Gastrocnemius medialis (tissue), 4 donors: ENCODE data around the gene RAB39A. TPM values are rescaled to one million over a fixed set of nuclear protein-coding genes. Genes with fewer than 3 reads are reported as not detected.

ENCODE experiments used
- ATAC-seq, 2 donors: fragments of 150-250 bp; one replicate each; pipeline ENCODE4 v1.9.1; 2016
- DNase-seq, 2 donors: peaks; one replicate each; pipeline ENCODE4 v3.0.0-alpha.2; 2019
- H3K27ac ChIP-seq, 4 donors: fragments of 200-600 bp; sonication (generic); 1 replicate in 1 of 4; 2 replicates in 3 of 4; pipeline ENCODE4 v1.5.1; 2016 to 2018; ENCODE audit warnings: mild to moderate bottlenecking in 2 of 4, moderate library complexity in 1 of 4
- H3K27me3 ChIP-seq, 3 donors: fragments of 200-600 bp; sonication (generic) in 2 of 3; 1 replicate in 1 of 3; 2 replicates in 2 of 3; pipeline versions ENCODE4 v1.5.1 to v1.6.0; 2016 to 2019; ENCODE audit warnings: mild to moderate bottlenecking in 1 of 3, moderate library complexity in 1 of 3
- H3K36me3 ChIP-seq, 2 donors: fragments of 200-600 bp; sonication (generic) in 1 of 2; one replicate each; pipeline ENCODE4 v1.5.1; 2017 to 2018
- H3K4me1 ChIP-seq, 2 donors: fragments of 200-600 bp; sonication (generic) in 1 of 2; one replicate each; pipeline ENCODE4 v1.5.1; 2016 to 2017; ENCODE audit warnings: mild to moderate bottlenecking in 2 of 2
- H3K4me3 ChIP-seq, 4 donors: fragments of 200-600 bp; sonication (generic) in 3 of 4; 1 replicate in 1 of 4; 2 replicates in 3 of 4; pipeline ENCODE4 v1.5.1; 2016 to 2019; ENCODE audit warnings: mild to moderate bottlenecking in 2 of 4
- H3K9me3 ChIP-seq, 3 donors: fragments of 200-600 bp; sonication (generic) in 2 of 3; 1 replicate in 1 of 3; 2 replicates in 2 of 3; pipeline ENCODE4 v1.5.1; 2016 to 2019
- POLR2A ChIP-seq, 2 donors: fragments of 450-650 bp; IDR thresholded peaks; one replicate each; pipeline ENCODE4 v1.6.1; 2017; ENCODE audit warnings: antibody characterized with exemption in 2 of 2, mild to moderate bottlenecking in 2 of 2, moderate library complexity in 2 of 2
- in situ Hi-C, 4 donors: fragments of 200-750 bp; cut with MboI; loops; one replicate each; pipeline versions ENCODE4 v1.15.0 to v1.8.0; 2017; ENCODE audit warnings: low sequenced_read_pairs in 4 of 4
- intact Hi-C: fragments of 100-400 bp; cut with DNase I; formaldehyde crosslinking; loops from one replicate; pipeline ENCODE4 v1.15.1; 2023; ENCODE audit warnings: low total_unique reads
- total RNA-seq, 4 donors: library from RNA; depleted of rRNA; stranded (reverse); fragments of >200 nt; gene quantifications; one replicate each; pipeline versions ENCODE4 v1.1.0 to v1.2.3, GENCODE V29; 2016
- TF ChIP-seq, protein P1 (sequence below), 5 experiments: fragments of 450-650 bp in 3 of 5; fragments of 200-600 bp in 2 of 5; sonication (generic) in 2 of 5; IDR thresholded peaks in 4 of 5; conservative IDR thresholded peaks in 1 of 5; 1 replicate in 4 of 5; 2 replicates in 1 of 5; pipeline ENCODE4 v1.5.1; 2016 to 2019; ENCODE audit warnings: antibody characterized with exemption in 5 of 5, mild to moderate bottlenecking in 3 of 5, moderate library complexity in 3 of 5

Gene RAB39A
- total RNA-seq, 4 donors from 2014 or later: 0.22 TPM; not detected in 3

DNA sequence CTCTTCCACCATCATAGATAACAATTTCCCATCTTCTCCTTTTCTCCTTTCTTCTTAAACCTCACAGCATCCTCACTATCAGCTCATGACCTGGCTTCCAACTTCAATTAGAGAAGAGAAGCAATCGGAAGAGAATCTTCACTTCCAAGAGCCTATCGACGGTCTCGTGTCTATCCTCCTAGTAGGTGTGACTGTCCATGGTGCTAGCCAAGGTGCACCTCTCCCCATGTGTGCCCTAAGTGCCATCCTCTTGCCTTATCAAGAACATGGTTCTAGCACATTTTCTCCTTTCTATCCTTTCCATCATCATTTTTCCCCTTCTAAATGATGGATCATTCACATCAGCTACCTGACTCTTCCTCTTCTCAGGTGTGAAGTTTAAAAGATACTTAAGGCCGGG is 75.4 kb downstream of the RAB39A start:
- Histone ChIP-seq H3K36me3 (no peaks in the 10 kb centered on the region), H3K4me1 (peaks cover 0 to 4% of the 10 kb centered on the region in 2 donors), H3K27ac (no peak overlapping the region), H3K4me3 (no peak overlapping the region), H3K27me3 (no peaks in the 10 kb centered on the region), H3K9me3 (no peaks in the 10 kb centered on the region)
- DNase-seq (no peak), ATAC-seq (no peak)
- in situ Hi-C loops: loop anchor here in 1 of 4 donors (10.0 to 25.0 kb wide), 2 partner anchors 221 to 659 kb away; partner anchors contain the start of genes ATM, DDX10 and NPAT
- TF ChIP-seq, protein P1, sequence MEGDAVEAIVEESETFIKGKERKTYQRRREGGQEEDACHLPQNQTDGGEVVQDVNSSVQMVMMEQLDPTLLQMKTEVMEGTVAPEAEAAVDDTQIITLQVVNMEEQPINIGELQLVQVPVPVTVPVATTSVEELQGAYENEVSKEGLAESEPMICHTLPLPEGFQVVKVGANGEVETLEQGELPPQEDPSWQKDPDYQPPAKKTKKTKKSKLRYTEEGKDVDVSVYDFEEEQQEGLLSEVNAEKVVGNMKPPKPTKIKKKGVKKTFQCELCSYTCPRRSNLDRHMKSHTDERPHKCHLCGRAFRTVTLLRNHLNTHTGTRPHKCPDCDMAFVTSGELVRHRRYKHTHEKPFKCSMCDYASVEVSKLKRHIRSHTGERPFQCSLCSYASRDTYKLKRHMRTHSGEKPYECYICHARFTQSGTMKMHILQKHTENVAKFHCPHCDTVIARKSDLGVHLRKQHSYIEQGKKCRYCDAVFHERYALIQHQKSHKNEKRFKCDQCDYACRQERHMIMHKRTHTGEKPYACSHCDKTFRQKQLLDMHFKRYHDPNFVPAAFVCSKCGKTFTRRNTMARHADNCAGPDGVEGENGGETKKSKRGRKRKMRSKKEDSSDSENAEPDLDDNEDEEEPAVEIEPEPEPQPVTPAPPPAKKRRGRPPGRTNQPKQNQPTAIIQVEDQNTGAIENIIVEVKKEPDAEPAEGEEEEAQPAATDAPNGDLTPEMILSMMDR (IDR thresholded peaks at IDR 0.05 in 4 of 5, conservative IDR thresholded peaks at IDR 0.05 in 1 of 5): no peak
- TF ChIP-seq POLR2A (IDR thresholded peaks at IDR 0.05): no peak
- intact Hi-C loops: loop anchor here (10.0 kb wide), 1 partner anchor 661 kb away; the partner anchor contains the start of gene DDX10

- no peak for ATAC-seq
- Histone ChIP-seq H3K4me3 (no peak overlapping the region), H3K4me1 (peaks cover 26 to 33% of the 10 kb centered on the region in 2 donors), H3K9me3 (no peaks in the 10 kb centered on the region), H3K36me3 (no peaks in the 10 kb centered on the region), H3K27ac (peak overlapping the region in 3 of 4 donors; percentile 95 to 97 (median 96)), H3K27me3 (no peaks in the 10 kb centered on the region)
- in situ Hi-C loops: loop anchor here in 1 of 4 donors (10.0 to 25.0 kb wide), 2 partner anchors 217 to 654 kb away; partner anchors contain the start of genes ATM, DDX10 and NPAT
- TF ChIP-seq, protein P1 (IDR thresholded peaks at IDR 0.05 in 4 of 5, conservative IDR thresholded peaks at IDR 0.05 in 1 of 5): no peak
- TF ChIP-seq POLR2A (IDR thresholded peaks at IDR 0.05): no peak
- no peak for DNase-seq
- intact Hi-C loops: loop anchor here (1.0 to 10.0 kb wide), 4 partner anchors 117 to 657 kb away; partner anchors contain the start of genes DDX10 and NPAT
Observed at GRCh38 chr11:108007819-108008218, 79.6 kb downstream of the RAB39A start.

DNA sequence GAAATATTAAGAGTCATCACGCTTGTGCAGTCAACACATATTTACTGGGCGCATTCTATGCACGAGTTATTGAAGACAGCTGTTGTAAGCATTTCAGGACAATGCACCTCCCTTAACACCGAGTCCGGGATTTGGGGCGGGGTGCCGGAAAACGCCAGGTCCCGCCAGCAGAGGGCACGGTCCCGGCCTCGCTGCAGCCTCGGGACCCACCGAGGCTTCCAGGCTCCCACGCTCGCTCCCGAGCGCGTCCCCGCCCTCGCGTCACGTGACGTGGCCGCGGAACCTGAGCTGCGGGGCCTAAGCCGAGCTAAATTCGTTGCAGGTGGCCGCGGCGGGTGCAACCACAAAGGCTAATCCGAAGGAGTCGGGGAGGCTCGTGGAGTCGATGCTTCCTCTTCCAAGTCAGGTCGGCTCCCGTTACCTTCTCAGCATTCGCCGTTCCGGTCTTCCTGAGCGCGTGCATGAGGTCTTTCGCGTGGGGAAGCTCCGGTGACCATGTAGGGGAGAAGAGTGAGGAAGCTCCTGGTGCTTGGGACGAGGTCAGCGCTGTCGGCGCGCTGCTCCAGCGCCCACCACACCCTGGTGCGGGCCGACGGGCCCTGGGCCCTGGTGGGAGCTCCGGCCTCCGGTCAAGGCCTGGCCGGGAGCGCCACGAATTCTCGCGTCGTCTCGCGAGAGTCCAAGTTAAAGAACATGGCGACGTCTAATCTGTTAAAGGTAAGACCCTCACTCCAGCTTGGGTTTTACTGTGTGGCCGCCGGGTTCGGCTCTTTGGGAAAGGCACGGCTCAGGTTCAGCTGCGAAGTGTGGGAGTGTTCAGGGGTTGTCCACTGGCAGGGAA is 80.6 kb downstream of the RAB39A start, which contains the start of gene CUL5:
Gene CUL5 (plus strand): TSS at position 243 of the 841 bp plus-strand sequence. CDS start 451 bp downstream, at position 694.
- Histone ChIP-seq H3K27me3 (no peaks in the 10 kb centered on the region), H3K4me3 (peak within 1 kb of the TSS; percentile 94 to 97 (median 96)), H3K27ac (peak within 1 kb of the TSS; percentile 95 to 98 (median 96)), H3K36me3 (no peaks in the 10 kb centered on the region), H3K9me3 (no peaks in the 10 kb centered on the region), H3K4me1 (peaks cover 36 to 44% of the 10 kb centered on the region in 2 donors)
- ATAC-seq: peak; percentile 90 to 92
- TF ChIP-seq, protein P1 (IDR thresholded peaks at IDR 0.05 in 4 of 5, conservative IDR thresholded peaks at IDR 0.05 in 1 of 5): peak; percentile 92 to 97 (median 94)
- peak; percentile 56 to 62 for TF ChIP-seq POLR2A (IDR thresholded peaks at IDR 0.05)
- in situ Hi-C loops: loop anchor here in 1 of 4 donors (10.0 to 25.0 kb wide), 2 partner anchors 216 to 653 kb away; partner anchors contain the start of genes ATM, DDX10 and NPAT
- DNase-seq: peak; percentile 83 to 90
- intact Hi-C loops: loop anchor here (1.0 to 10.0 kb wide), 5 partner anchors 26 to 656 kb away; partner anchors contain the start of genes DDX10 and NPAT

DNA sequence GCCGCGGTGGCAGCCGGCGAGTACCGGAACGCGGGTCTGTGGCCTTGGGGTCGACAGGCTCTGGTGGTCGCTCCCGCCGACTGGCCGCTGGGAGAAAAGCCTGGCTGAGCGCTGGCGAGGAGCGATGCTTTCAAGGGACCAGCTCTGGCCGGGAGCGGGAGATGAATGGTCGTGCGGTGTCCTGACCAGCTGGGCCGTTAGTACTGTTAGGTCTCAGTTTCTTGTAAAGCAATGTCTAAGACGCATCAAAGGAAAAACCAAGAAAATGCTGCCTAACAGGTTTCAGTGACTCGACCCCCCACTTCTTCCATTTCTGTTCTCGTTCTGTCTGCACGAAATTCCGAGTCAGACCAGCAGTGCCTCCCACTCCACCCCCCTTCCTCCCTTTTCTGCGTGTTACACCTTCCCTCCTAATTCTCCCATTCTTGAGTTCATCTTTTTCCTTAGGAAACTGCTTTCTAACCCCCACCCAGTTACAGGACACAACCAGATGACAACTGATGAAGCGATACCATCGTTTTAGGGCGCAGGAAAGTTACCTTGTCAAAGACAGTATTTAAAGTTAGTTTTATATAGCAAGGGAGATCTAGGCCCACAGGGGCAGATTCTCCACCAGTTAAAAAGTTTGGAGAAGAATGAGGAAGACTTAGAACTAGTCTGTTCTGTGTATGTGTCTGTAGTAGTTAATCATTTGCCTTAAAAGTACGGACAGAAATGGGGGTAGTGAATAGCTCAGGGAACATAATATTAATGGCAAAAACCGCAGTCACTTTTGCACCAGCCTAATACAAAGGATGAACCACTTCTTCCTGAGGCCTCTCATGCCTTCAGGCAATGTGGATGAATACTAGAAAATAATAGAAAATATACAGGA is 81.5 kb downstream of the RAB39A start:
- Histone ChIP-seq H3K27ac (peak overlapping the region; percentile 95 to 98 (median 96)), H3K4me3 (peak overlapping the region; percentile 94 to 97 (median 96)), H3K4me1 (peaks cover 43 to 50% of the 10 kb centered on the region in 2 donors), H3K36me3 (no peaks in the 10 kb centered on the region), H3K9me3 (no peaks in the 10 kb centered on the region), H3K27me3 (no peaks in the 10 kb centered on the region)
- intact Hi-C loops: loop anchor here (1.0 to 10.0 kb wide), 4 partner anchors 26 to 655 kb away; partner anchors contain the start of gene DDX10
- no peak for TF ChIP-seq POLR2A (IDR thresholded peaks at IDR 0.05)
- TF ChIP-seq, protein P1 (IDR thresholded peaks at IDR 0.05 in 4 of 5, conservative IDR thresholded peaks at IDR 0.05 in 1 of 5): no peak
- DNase-seq (no peak), ATAC-seq (peak; percentile 20 to 26)
- in situ Hi-C loops: loop anchor here in 1 of 4 donors (10.0 to 25.0 kb wide), 2 partner anchors 215 to 653 kb away; partner anchors contain the start of genes ATM, DDX10 and NPAT
